Activated naive CD4-positive, alpha-beta T cell treated with anti-CD3 and anti-CD28 coated beads for 36 hours (primary cell): ENCODE data around the gene AMY1B. TPM values are rescaled to one million over a fixed set of nuclear protein-coding genes. Genes with fewer than 3 reads are reported as not detected.
A peak's percentile ranks its signal among the peaks of the same experiment; 100 is the strongest.
"Not testable (repeated sequence)": the region's sequence is repeated elsewhere in the genome, so short reads cannot be mapped to it uniquely, and the experiment has no call there.

Source experiments
- CTCF ChIA-PET: fragments of 350-600 bp; sonication (Branson Sonifier 250); formaldehyde crosslinking; loops from one replicate; lab custom pipeline; 2021; ENCODE audit warnings: antibody characterized with exemption; lab: Charles Lee
- DNase-seq: peaks from one replicate; pipeline ENCODE4 v3.0.0-alpha.2; 2020
- H3K27ac Mint-ChIP-seq: one replicate; pipeline ENCODE4 v1.8.0; 2021; ENCODE audit warnings: mild to moderate bottlenecking, mixed read lengths
- H3K27me3 Mint-ChIP-seq: one replicate; pipeline ENCODE4 v1.8.0; 2021; ENCODE audit warnings: low read depth, mixed read lengths
- H3K36me3 Mint-ChIP-seq: one replicate; pipeline ENCODE4 v1.8.0; 2021; ENCODE audit warnings: low read depth, mixed read lengths
- H3K4me1 Mint-ChIP-seq: one replicate; pipeline ENCODE4 v1.8.0; 2021; ENCODE audit warnings: low read depth, mixed read lengths
- H3K4me3 Mint-ChIP-seq: one replicate; pipeline ENCODE4 v1.8.0; 2021; ENCODE audit warnings: mild to moderate bottlenecking, moderate library complexity, mixed read lengths
- H3K9me3 Mint-ChIP-seq: one replicate; pipeline ENCODE4 v1.8.0; 2021; ENCODE audit warnings: mixed read lengths
- intact Hi-C: fragments of 100-400 bp; cut with micrococcal nuclease; formaldehyde crosslinking; loops from one replicate; pipeline ENCODE4 v1.15.1; 2023
- total RNA-seq, 2 experiments: library from RNA; stranded (reverse); gene quantifications; one replicate each; pipeline ENCODE4 v1.2.3, GENCODE V29; 2021

The AMY1B gene
- total RNA-seq = not detected

- H3K4me1 Mint-ChIP-seq, H3K36me3 Mint-ChIP-seq, CTCF ChIA-PET, H3K27me3 Mint-ChIP-seq, DNase-seq, H3K4me3 Mint-ChIP-seq, H3K9me3 Mint-ChIP-seq, intact Hi-C loops, H3K27ac Mint-ChIP-seq: not testable (repeated sequence)
Observed at GRCh38 chr1:103696110-103696509, at the start of gene AMY1B. TSS of gene AMY1B (minus strand) at chr1:103696210. CDS start at chr1:103695639, 571 bp downstream.

GRCh38 chr1:103745040-103745439 is 49.0 kb upstream of the AMY1B start:
- intact Hi-C loops, H3K27ac Mint-ChIP-seq, H3K4me1 Mint-ChIP-seq, H3K9me3 Mint-ChIP-seq, CTCF ChIA-PET, H3K27me3 Mint-ChIP-seq, DNase-seq, H3K4me3 Mint-ChIP-seq, H3K36me3 Mint-ChIP-seq: not testable (repeated sequence)

GRCh38 chr1:103744449-103744848 is 48.4 kb upstream of the AMY1B start:
- DNase-seq, H3K4me3 Mint-ChIP-seq, H3K4me1 Mint-ChIP-seq, H3K36me3 Mint-ChIP-seq, intact Hi-C loops, H3K9me3 Mint-ChIP-seq, H3K27ac Mint-ChIP-seq, CTCF ChIA-PET, H3K27me3 Mint-ChIP-seq: not testable (repeated sequence)

GRCh38 chr1:103738031-103738430 is 42.0 kb upstream of the AMY1B start:
- DNase-seq, H3K4me3 Mint-ChIP-seq, H3K4me1 Mint-ChIP-seq, H3K27ac Mint-ChIP-seq, CTCF ChIA-PET, H3K9me3 Mint-ChIP-seq, H3K27me3 Mint-ChIP-seq, intact Hi-C loops, H3K36me3 Mint-ChIP-seq: not testable (repeated sequence)

- CTCF ChIA-PET, H3K4me1 Mint-ChIP-seq: not testable (repeated sequence)
Observed at GRCh38 chr1:103735334-103735733, 39.3 kb upstream of the AMY1B start.

GRCh38 chr1:103721473-103721872 is 25.5 kb upstream of the AMY1B start:
- intact Hi-C loops, CTCF ChIA-PET, H3K36me3 Mint-ChIP-seq, H3K4me3 Mint-ChIP-seq, H3K9me3 Mint-ChIP-seq, H3K4me1 Mint-ChIP-seq, H3K27me3 Mint-ChIP-seq, H3K27ac Mint-ChIP-seq, DNase-seq: not testable (repeated sequence)

More at GRCh38 chr1:103735334-103735733, 39.3 kb upstream of the AMY1B start:
- DNase-seq, H3K4me3 Mint-ChIP-seq, H3K36me3 Mint-ChIP-seq, H3K27me3 Mint-ChIP-seq, H3K27ac Mint-ChIP-seq, H3K9me3 Mint-ChIP-seq, intact Hi-C loops: not testable (repeated sequence)

GRCh38 chr1:103717404-103717803 is 21.4 kb upstream of the AMY1B start:
- intact Hi-C loops = not testable (repeated sequence)

GRCh38 chr1:103710381-103710780 is 14.4 kb upstream of the AMY1B start:
- H3K4me1 Mint-ChIP-seq = not testable (repeated sequence)

More at GRCh38 chr1:103717404-103717803, 21.4 kb upstream of the AMY1B start:
- H3K4me3 Mint-ChIP-seq, H3K27ac Mint-ChIP-seq, H3K27me3 Mint-ChIP-seq, H3K9me3 Mint-ChIP-seq, H3K4me1 Mint-ChIP-seq, H3K36me3 Mint-ChIP-seq, CTCF ChIA-PET: not testable (repeated sequence)
- peak; percentile 2 for DNase-seq

GRCh38 chr1:103707670-103708069 is 11.7 kb upstream of the AMY1B start:
- intact Hi-C loops, H3K9me3 Mint-ChIP-seq, DNase-seq, H3K36me3 Mint-ChIP-seq, H3K4me3 Mint-ChIP-seq, H3K4me1 Mint-ChIP-seq, CTCF ChIA-PET, H3K27me3 Mint-ChIP-seq, H3K27ac Mint-ChIP-seq: not testable (repeated sequence)

More at GRCh38 chr1:103710381-103710780, 14.4 kb upstream of the AMY1B start:
- H3K27ac Mint-ChIP-seq, H3K9me3 Mint-ChIP-seq, H3K4me3 Mint-ChIP-seq, DNase-seq, H3K27me3 Mint-ChIP-seq, H3K36me3 Mint-ChIP-seq, intact Hi-C loops, CTCF ChIA-PET: not testable (repeated sequence)

GRCh38 chr1:103701256-103701655 is 5.2 kb upstream of the AMY1B start:
- H3K4me1 Mint-ChIP-seq, H3K4me3 Mint-ChIP-seq, DNase-seq, intact Hi-C loops, H3K9me3 Mint-ChIP-seq, CTCF ChIA-PET, H3K27me3 Mint-ChIP-seq, H3K36me3 Mint-ChIP-seq, H3K27ac Mint-ChIP-seq: not testable (repeated sequence)

- H3K4me1 Mint-ChIP-seq, H3K9me3 Mint-ChIP-seq, CTCF ChIA-PET, H3K4me3 Mint-ChIP-seq, DNase-seq, intact Hi-C loops, H3K36me3 Mint-ChIP-seq, H3K27me3 Mint-ChIP-seq, H3K27ac Mint-ChIP-seq: not testable (repeated sequence)
Observed at GRCh38 chr1:103700669-103701068, 4.7 kb upstream of the AMY1B start.

GRCh38 chr1:103697430-103697829 is 1.4 kb upstream of the AMY1B start:
- intact Hi-C loops, H3K4me3 Mint-ChIP-seq, H3K9me3 Mint-ChIP-seq, DNase-seq, H3K36me3 Mint-ChIP-seq, H3K27ac Mint-ChIP-seq, H3K27me3 Mint-ChIP-seq, CTCF ChIA-PET, H3K4me1 Mint-ChIP-seq: not testable (repeated sequence)

GRCh38 chr1:103676335-103676734 is 19.7 kb downstream of the AMY1B start:
- intact Hi-C loops, DNase-seq, H3K4me3 Mint-ChIP-seq: not testable (repeated sequence)

GRCh38 chr1:103655460-103655859 is 40.5 kb downstream of the AMY1B start, which contains the start of gene AMY1A:
TSS of gene AMY1A (plus strand) at chr1:103655760. CDS start at chr1:103656331, 571 bp downstream.
- DNase-seq, H3K27ac Mint-ChIP-seq, H3K4me3 Mint-ChIP-seq, intact Hi-C loops, H3K9me3 Mint-ChIP-seq, CTCF ChIA-PET, H3K27me3 Mint-ChIP-seq, H3K4me1 Mint-ChIP-seq, H3K36me3 Mint-ChIP-seq: not testable (repeated sequence)

More at GRCh38 chr1:103676335-103676734, 19.7 kb downstream of the AMY1B start:
- H3K9me3 Mint-ChIP-seq, H3K36me3 Mint-ChIP-seq, H3K27ac Mint-ChIP-seq, CTCF ChIA-PET, H3K4me1 Mint-ChIP-seq, H3K27me3 Mint-ChIP-seq: not testable (repeated sequence)
